Stomach (tissue), 9 donors: ENCODE data around the gene NPAS3. TPM values are rescaled to one million over a fixed set of nuclear protein-coding genes. Genes with fewer than 3 reads are reported as not detected.
A peak's percentile ranks its signal among the peaks of the same experiment; 100 is the strongest.

Experiments used
- DNase-seq, 2 donors: peaks; one replicate each; pipeline versions ENCODE4 v3.0.0 to v3.0.0-alpha.2; 2013 to 2019
- H3K27ac ChIP-seq, 5 donors: fragments of 200-600 bp in 4 of 5; sonication (generic) in 4 of 5; one replicate each; pipeline ENCODE4 v1.5.1; 2013 to 2019; ENCODE audit warnings: mild to moderate bottlenecking in 1 of 5, moderate library complexity in 1 of 5
- H3K27me3 ChIP-seq, 3 donors: fragments of 200-600 bp; sonication (generic); one replicate each; pipeline ENCODE4 v1.5.1; 2017 to 2019; ENCODE audit warnings: mixed run types in 1 of 3
- H3K36me3 ChIP-seq, 4 donors: fragments of 200-600 bp; sonication (generic); 1 replicate in 3 of 4; 2 replicates in 1 of 4; pipeline ENCODE4 v1.5.1; 2016 to 2019
- H3K4me1 ChIP-seq, 4 donors: fragments of 200-600 bp; sonication (generic); one replicate each; pipeline ENCODE4 v1.5.1; 2016 to 2019
- H3K4me3 ChIP-seq, 4 donors: fragments of 200-600 bp; sonication (generic) in 3 of 4; one replicate each; pipeline ENCODE4 v1.5.1; 2016 to 2019; ENCODE audit warnings: mild to moderate bottlenecking in 1 of 4
- H3K9me3 ChIP-seq, 4 donors: fragments of 200-600 bp; sonication (generic); one replicate each; pipeline ENCODE4 v1.5.1; 2016 to 2019
- EP300 ChIP-seq: sonication (generic); formaldehyde crosslinking; IDR thresholded peaks from one replicate; pipeline ENCODE4 v1.6.1; 2017; ENCODE audit warnings: antibody characterized with exemption
- POLR2A ChIP-seq, 4 donors: fragments of 450-650 bp; IDR thresholded peaks; one replicate each; pipeline ENCODE4 v1.6.1; 2016; ENCODE audit warnings: antibody characterized with exemption in 4 of 4, control low read depth in 2 of 4, mild to moderate bottlenecking in 1 of 4, moderate library complexity in 1 of 4
- POLR2AphosphoS5 ChIP-seq, 3 donors: sonication (generic); formaldehyde crosslinking; IDR thresholded peaks; one replicate each; pipeline ENCODE4 v1.6.1; 2016; ENCODE audit warnings: antibody characterized with exemption in 3 of 3
- WGBS, 5 donors: extraction: QIAGEN DNeasy Blood & Tissue Kit in 3 of 5; methylation state at CpG; one replicate each; pipeline versions ENCODE4 v1.1.5 to v1.1.7; 2013 to 2018; 5-methylcytosine and 5-hydroxymethylcytosine counted together
- intact Hi-C: fragments of 100-400 bp; cut with DNase I; formaldehyde crosslinking; loops from one replicate; pipeline ENCODE4 v1.15.1; 2023; ENCODE audit warnings: low total_unique reads
- polyA plus RNA-seq, 3 donors: library from polyadenylated mRNA; stranded (reverse); fragments of 200-250 nt; gene quantifications; one replicate each; pipeline ENCODE4 v1.2.3, GENCODE V29; 2013
- total RNA-seq, 5 donors: library from RNA; depleted of rRNA; stranded (reverse); fragments of >200 nt; gene quantifications; one replicate each; pipeline versions ENCODE4 v1.1.0 to v1.2.3, GENCODE V29; 2014 to 2016
- TF ChIP-seq, protein P1 (sequence below), 7 experiments: fragments of 450-650 bp in 4 of 7; fragments of 200-600 bp in 3 of 7; sonication (generic) in 3 of 7; IDR thresholded peaks; one replicate each; pipeline ENCODE4 v1.5.1; 2016 to 2019; ENCODE audit warnings: antibody characterized with exemption in 7 of 7, control low read depth in 2 of 7, mild to moderate bottlenecking in 1 of 7
- donor health status: healthy with polysubstance abuse.
- donor health status: Bipolar disorder and iron deficiency.
- donor health status: healthy.

Gene NPAS3
- total and polyA plus RNA-seq, 8 donors, result under 0.01 to 7.9 (median 0.76) TPM; not detected in 1

DNA sequence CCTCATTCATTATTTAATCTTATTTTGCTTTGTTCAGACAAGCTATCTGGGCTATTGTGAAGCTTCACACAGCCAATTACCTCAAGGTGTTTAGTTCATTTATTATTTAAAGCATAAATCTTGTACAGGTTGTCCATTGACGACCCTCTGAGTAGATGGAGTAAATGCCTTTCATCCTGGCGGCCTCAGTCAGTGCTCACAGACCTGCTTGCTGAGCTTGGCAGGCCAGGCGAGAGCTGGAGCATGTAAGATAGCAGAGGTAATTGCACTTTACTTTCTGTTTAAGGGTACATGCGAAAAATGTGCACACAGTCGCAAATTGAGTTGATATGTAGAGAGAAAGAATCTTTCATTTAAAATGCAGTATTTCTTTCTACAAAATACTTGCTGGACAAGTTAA is 224.4 kb downstream of the NPAS3 start:
- no peaks in the 10 kb centered on the region for H3K27me3 ChIP-seq
- TF ChIP-seq EP300, result no peak
- TF ChIP-seq, protein P1, sequence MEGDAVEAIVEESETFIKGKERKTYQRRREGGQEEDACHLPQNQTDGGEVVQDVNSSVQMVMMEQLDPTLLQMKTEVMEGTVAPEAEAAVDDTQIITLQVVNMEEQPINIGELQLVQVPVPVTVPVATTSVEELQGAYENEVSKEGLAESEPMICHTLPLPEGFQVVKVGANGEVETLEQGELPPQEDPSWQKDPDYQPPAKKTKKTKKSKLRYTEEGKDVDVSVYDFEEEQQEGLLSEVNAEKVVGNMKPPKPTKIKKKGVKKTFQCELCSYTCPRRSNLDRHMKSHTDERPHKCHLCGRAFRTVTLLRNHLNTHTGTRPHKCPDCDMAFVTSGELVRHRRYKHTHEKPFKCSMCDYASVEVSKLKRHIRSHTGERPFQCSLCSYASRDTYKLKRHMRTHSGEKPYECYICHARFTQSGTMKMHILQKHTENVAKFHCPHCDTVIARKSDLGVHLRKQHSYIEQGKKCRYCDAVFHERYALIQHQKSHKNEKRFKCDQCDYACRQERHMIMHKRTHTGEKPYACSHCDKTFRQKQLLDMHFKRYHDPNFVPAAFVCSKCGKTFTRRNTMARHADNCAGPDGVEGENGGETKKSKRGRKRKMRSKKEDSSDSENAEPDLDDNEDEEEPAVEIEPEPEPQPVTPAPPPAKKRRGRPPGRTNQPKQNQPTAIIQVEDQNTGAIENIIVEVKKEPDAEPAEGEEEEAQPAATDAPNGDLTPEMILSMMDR (IDR thresholded peaks at IDR 0.05), result no peak
- TF ChIP-seq POLR2AphosphoS5 (IDR thresholded peaks at IDR 0.05), result no peak
- TF ChIP-seq POLR2A (IDR thresholded peaks at IDR 0.05), result no peak
- H3K4me3 ChIP-seq, result no peak overlapping the region
- H3K36me3 ChIP-seq, result no peaks in the 10 kb centered on the region
- peak in 1 of 2 donors; percentile 5 for DNase-seq
- intact Hi-C loops, result no loop called here
- H3K9me3 ChIP-seq, result no peaks in the 10 kb centered on the region
- WGBS, 5 donors, result 88 to 98% (median 91%) methylated on average over 5 of the region's 5 CpGs
- H3K27ac ChIP-seq, result no peak overlapping the region
- H3K4me1 ChIP-seq, result peaks cover 8 to 16% (median 12%) of the 10 kb centered on the region in 4 donors

DNA sequence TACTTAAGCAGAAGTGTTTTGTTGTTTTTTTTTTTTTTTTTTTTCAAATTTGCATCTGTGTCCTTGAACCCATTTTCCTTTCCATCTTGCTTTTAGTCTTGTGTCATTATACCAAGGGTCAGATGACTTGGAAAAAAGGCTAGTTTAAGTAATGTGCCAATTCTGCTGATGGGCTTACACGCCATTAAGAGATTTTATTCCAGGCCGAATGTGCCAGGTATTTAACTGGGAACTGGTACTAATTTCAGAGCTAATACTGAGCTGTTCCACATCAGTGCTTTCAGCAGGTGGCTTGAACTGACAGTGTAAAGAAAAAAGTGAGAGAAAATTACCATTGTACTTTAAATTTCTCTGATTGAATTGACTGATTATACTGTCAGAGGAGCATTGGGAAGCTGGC is 224.9 kb downstream of the NPAS3 start:
- TF ChIP-seq POLR2A (IDR thresholded peaks at IDR 0.05) (no peak), POLR2AphosphoS5 (IDR thresholded peaks at IDR 0.05) (no peak), EP300 (no peak)
- TF ChIP-seq, protein P1 (IDR thresholded peaks at IDR 0.05), result no peak
- H3K36me3 ChIP-seq, result no peaks in the 10 kb centered on the region
- H3K9me3 ChIP-seq, result no peaks in the 10 kb centered on the region
- DNase-seq, result peak in 1 of 2 donors; percentile 12
- intact Hi-C loops, result no loop called here
- H3K27me3 ChIP-seq, result no peaks in the 10 kb centered on the region
- WGBS, 5 donors, result 76 to 97% (median 92%) methylated on average over 2 of the region's 2 CpGs
- no peak overlapping the region for H3K4me3 ChIP-seq
- no peak overlapping the region for H3K27ac ChIP-seq
- peaks cover 8 to 16% (median 12%) of the 10 kb centered on the region in 4 donors for H3K4me1 ChIP-seq

DNA sequence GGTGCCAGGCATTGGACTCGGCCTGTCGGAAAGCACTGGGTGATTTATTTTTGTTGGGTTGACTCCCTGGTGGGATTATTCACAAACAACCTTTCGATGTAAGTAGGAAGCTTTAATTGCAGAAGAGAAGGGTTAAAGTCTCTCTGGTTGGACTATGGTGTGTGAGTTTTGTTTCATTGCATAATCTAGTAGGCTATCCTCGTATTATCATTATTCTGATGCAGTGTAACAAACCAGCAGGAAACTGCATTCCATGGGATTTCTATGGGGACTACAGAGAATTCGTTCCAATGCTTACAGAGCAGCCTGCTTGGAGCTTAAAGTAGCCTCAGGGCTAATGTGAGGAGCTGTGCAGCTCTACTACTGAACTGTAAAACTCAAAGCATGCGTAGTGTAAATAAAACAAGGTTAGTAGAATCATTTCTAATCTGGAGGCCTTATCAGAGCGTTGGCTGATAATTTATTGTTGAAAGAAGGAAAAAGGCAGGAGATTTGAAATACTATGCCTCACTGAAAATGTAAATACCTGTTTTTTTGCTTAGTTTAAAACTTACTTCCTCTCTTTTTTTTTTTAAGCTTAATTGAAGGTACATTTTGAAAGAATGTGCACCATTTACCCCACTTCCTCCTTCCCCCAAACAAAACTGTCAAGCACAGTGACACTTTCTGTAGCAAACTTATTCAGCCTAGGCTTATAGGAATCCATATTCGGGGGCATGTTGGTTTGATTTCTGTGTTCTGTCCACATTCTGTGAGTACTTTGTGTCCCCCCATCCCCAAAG is 226.7 kb downstream of the NPAS3 start:
- TF ChIP-seq, protein P1 (IDR thresholded peaks at IDR 0.05), result no peak
- TF ChIP-seq POLR2A (IDR thresholded peaks at IDR 0.05) (no peak), POLR2AphosphoS5 (IDR thresholded peaks at IDR 0.05) (no peak), EP300 (no peak)
- intact Hi-C loops, result no loop called here
- no peaks in the 10 kb centered on the region for H3K9me3 ChIP-seq
- WGBS, 5 donors, result 26 to 38% (median 34%) methylated on average over 8 of the region's 8 CpGs
- peaks cover 8 to 16% (median 12%) of the 10 kb centered on the region in 4 donors for H3K4me1 ChIP-seq
- no peaks in the 10 kb centered on the region for H3K36me3 ChIP-seq
- H3K27ac ChIP-seq, result no peak overlapping the region
- no peak overlapping the region for H3K4me3 ChIP-seq
- no peaks in the 10 kb centered on the region for H3K27me3 ChIP-seq
- DNase-seq, result peak in 1 of 2 donors; percentile 16

DNA sequence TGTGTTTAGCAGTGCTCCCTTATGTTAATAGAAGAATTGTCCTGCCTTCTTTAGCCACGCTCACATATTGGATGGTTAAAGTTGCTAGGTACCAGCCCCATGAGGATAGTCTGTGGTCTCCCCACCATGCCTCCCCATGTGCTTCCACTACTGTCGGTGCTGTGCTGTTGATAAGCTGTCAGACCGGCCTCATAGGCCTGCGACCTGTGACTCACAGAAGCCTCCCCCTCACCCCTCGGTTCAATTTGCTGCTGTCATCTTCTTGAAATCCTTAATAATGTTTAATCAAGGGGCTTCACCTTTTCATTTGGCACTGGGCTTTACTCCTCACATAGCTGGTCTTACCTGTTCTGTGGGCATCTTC is 227.2 kb downstream of the NPAS3 start:
- intact Hi-C loops, result no loop called here
- DNase-seq, result no peak
- H3K27me3 ChIP-seq, result no peaks in the 10 kb centered on the region
- no peak overlapping the region for H3K4me3 ChIP-seq
- H3K9me3 ChIP-seq, result no peaks in the 10 kb centered on the region
- no peak for TF ChIP-seq POLR2AphosphoS5 (IDR thresholded peaks at IDR 0.05)
- no peak for TF ChIP-seq EP300
- TF ChIP-seq POLR2A (IDR thresholded peaks at IDR 0.05), result no peak
- TF ChIP-seq, protein P1 (IDR thresholded peaks at IDR 0.05), result no peak
- H3K4me1 ChIP-seq, result peaks cover 8 to 16% (median 12%) of the 10 kb centered on the region in 4 donors
- H3K27ac ChIP-seq, result no peak overlapping the region
- no peaks in the 10 kb centered on the region for H3K36me3 ChIP-seq
- WGBS, 5 donors, result 61 to 79% (median 77%) methylated on average over 5 of the region's 5 CpGs
